Endothelial cell of umbilical vein (primary cell): ENCODE measurements around the gene UBE2M. TPM values are rescaled to one million over a fixed set of nuclear protein-coding genes. Genes with fewer than 3 reads are reported as not detected.

ENCODE experiments used
- BruUV-seq: library from RNA; stranded (reverse); fragments of 400-500 nt; replicated peaks from 2 replicates; lab custom pipeline; 2021; lab: Mats Ljungman, UMichigan
- CTCF ChIA-PET: fragments of 300-600, 350-600 bp; sonication (Branson Sonifier 250); formaldehyde crosslinking; loops from one replicate; lab custom pipeline; 2021; ENCODE audit warnings: antibody characterized with exemption, inconsistent platforms; lab: Charles Lee
- POLR2A ChIA-PET: fragments of 300-600, 350-600 bp; sonication (Branson Sonifier 250); formaldehyde crosslinking; loops from one replicate; lab custom pipeline; 2021; ENCODE audit warnings: antibody characterized with exemption, inconsistent platforms; lab: Charles Lee
- DNase-seq: peaks from one replicate; pipeline ENCODE4 v3.0.0-alpha.2; 2011; ENCODE audit warnings: low read depth, low spot score
- FAIRE-seq: peaks from 2 replicates; lab custom pipeline; 2011; peaks lifted over from hg19 to GRCh38; lab: Jason Lieb, UNC
- H2AFZ ChIP-seq: 2 replicates; pipeline ENCODE4 v1.6.0; 2012; ENCODE audit warnings: low read depth, low read length, control low read depth, inconsistent platforms
- H3K27ac ChIP-seq: 2 replicates; pipeline ENCODE4 v1.5.1; 2011; ENCODE audit warnings: low read depth, mild to moderate bottlenecking, control low read depth, low read length, moderate library complexity; ENCODE audit not compliant: insufficient read depth
- H3K27me3 ChIP-seq, 2 experiments: 2 replicates each; pipeline versions ENCODE4 v1.6.0 to v1.6.1; 2011; ENCODE audit warnings: low read length in 2 of 2, mixed read lengths in 1 of 2; ENCODE audit not compliant: control insufficient read depth in 2 of 2, insufficient read depth in 2 of 2
- H3K36me3 ChIP-seq, 2 experiments: 2 replicates in 1 of 2; 3 replicates in 1 of 2; pipeline ENCODE4 v1.5.1; 2011; ENCODE audit warnings: low read length in 2 of 2, mild to moderate bottlenecking in 1 of 2, moderate library complexity in 1 of 2; ENCODE audit not compliant: control insufficient read depth in 2 of 2, insufficient read depth in 2 of 2; ENCODE audit errors: extremely low read depth in 1 of 2
- H3K4me1 ChIP-seq: 3 replicates; pipeline ENCODE4 v1.5.1; 2011; ENCODE audit warnings: mild to moderate bottlenecking, low read length; ENCODE audit not compliant: control insufficient read depth, insufficient read depth; ENCODE audit errors: extremely low read depth
- H3K4me2 ChIP-seq: 2 replicates; pipeline ENCODE4 v1.6.1; 2011; ENCODE audit warnings: low read length, control low read depth, mixed read lengths; ENCODE audit not compliant: insufficient read depth
- H3K4me3 ChIP-seq, 3 experiments: fragments of 200-600 bp in 1 of 3; sonication (generic), shearing (Covaris generic) in 1 of 3; replicated peaks in 1 of 3; 2 replicates each; pipeline ENCODE4 v1.5.1; 2011 to 2016; ENCODE audit warnings: control low read depth in 3 of 3, low read length in 3 of 3, mild to moderate bottlenecking in 2 of 3, inconsistent platforms in 1 of 3, low read depth in 1 of 3, moderate library complexity in 1 of 3; ENCODE audit not compliant: insufficient read depth in 1 of 3
- H3K79me2 ChIP-seq: 2 replicates; pipeline ENCODE4 v1.6.0; 2012; ENCODE audit warnings: low read length, inconsistent platforms; ENCODE audit not compliant: control insufficient read depth, insufficient read depth
- H3K9ac ChIP-seq: replicated peaks from 2 replicates; pipeline ENCODE3; 2011; ENCODE audit warnings: low read length, control low read depth; ENCODE audit not compliant: insufficient read depth; ENCODE audit errors: extremely low read depth
- H3K9me1 ChIP-seq: replicated peaks from 3 replicates; pipeline ENCODE4 v1.6.0; 2011; ENCODE audit warnings: mild to moderate bottlenecking, low read length; ENCODE audit not compliant: control insufficient read depth, insufficient read depth; ENCODE audit errors: extremely low read depth
- H3K9me3 ChIP-seq: replicated peaks from 2 replicates; pipeline ENCODE4 v1.5.1; 2012; ENCODE audit warnings: low read length, inconsistent platforms; ENCODE audit not compliant: control insufficient read depth, insufficient read depth
- H4K20me1 ChIP-seq: replicated peaks from 2 replicates; pipeline ENCODE3; 2011; ENCODE audit warnings: mild to moderate bottlenecking, low read length; ENCODE audit not compliant: control insufficient read depth, insufficient read depth; ENCODE audit errors: extremely low read depth
- EZH2 ChIP-seq: IDR thresholded peaks from 2 replicates; pipeline ENCODE4 v1.6.1; 2012; ENCODE audit warnings: borderline replicate concordance, low read depth, mild to moderate bottlenecking, moderate library complexity, low read length, inconsistent platforms; ENCODE audit not compliant: severe bottlenecking
- FOS ChIP-seq: IDR thresholded peaks from 2 replicates; pipeline ENCODE4 v1.6.1; 2011; ENCODE audit warnings: mild to moderate bottlenecking, low read length, moderate library complexity, borderline replicate concordance; ENCODE audit not compliant: insufficient read depth
- GATA2 ChIP-seq: IDR thresholded peaks from 2 replicates; pipeline ENCODE4 v1.7.0; 2011; ENCODE audit warnings: low read depth, mild to moderate bottlenecking, moderate library complexity, mixed read lengths, low read length; ENCODE audit not compliant: insufficient read length, insufficient read depth
- JUN ChIP-seq: IDR thresholded peaks from 2 replicates; pipeline ENCODE4 v1.6.1; 2011; ENCODE audit warnings: borderline replicate concordance, low read depth; ENCODE audit not compliant: insufficient read length, insufficient read depth
- MYC ChIP-seq: IDR thresholded peaks from one replicate; pipeline ENCODE4 v1.6.1; 2011; ENCODE audit warnings: mild to moderate bottlenecking, low read depth, low read length
- POLR2A ChIP-seq: IDR thresholded peaks from 2 replicates; pipeline ENCODE4 v1.6.1; 2012; ENCODE audit warnings: low read depth, mild to moderate bottlenecking, control low read depth, low read length
- POLR2AphosphoS5 ChIP-seq: IDR thresholded peaks from 2 replicates; pipeline ENCODE4 v1.6.1; 2012; ENCODE audit warnings: low read depth, mild to moderate bottlenecking, control low read depth, low read length, moderate library complexity; ENCODE audit not compliant: insufficient read depth
- dilution Hi-C: fragments of 300-500 bp; cut with MboI; formaldehyde crosslinking; loops from one replicate; pipeline ENCODE4 v1.15.0; 2019; ENCODE audit warnings: low sequenced_read_pairs; ENCODE audit not compliant: extremely low pct_ligation_motif_present
- intact Hi-C: fragments of 100-400 bp; cut with micrococcal nuclease; formaldehyde crosslinking; loops from one replicate; pipeline ENCODE4 v1.10.0; 2022
- polyA plus RNA-seq, 4 experiments: library from polyadenylated mRNA; depleted of rRNA in 3 of 4; stranded (reverse) in 3 of 4; unstranded in 1 of 4; fragments of >200 nt; gene quantifications; 2 replicates each; pipeline versions ENCODE4 v1.2.1 to v1.2.3, GENCODE V29; 2011 to 2012; ENCODE audit warnings: missing spikeins in 1 of 4
- total RNA-seq: library from RNA; stranded (reverse); gene quantifications from 2 replicates; pipeline ENCODE4 v1.2.3, GENCODE V29; 2021
- TF ChIP-seq, protein P1 (sequence below), 2 donors: IDR thresholded peaks; 1 replicate in 1 of 2; 2 replicates in 1 of 2; pipeline ENCODE4 v1.5.1; 2011; ENCODE audit warnings: low read length in 2 of 2, mild to moderate bottlenecking in 2 of 2, moderate library complexity in 2 of 2, control low read depth in 1 of 2, inconsistent platforms in 1 of 2, low read depth in 1 of 2; ENCODE audit not compliant: insufficient read depth in 1 of 2; ENCODE audit errors: extremely low read depth in 1 of 2
- TF ChIP-seq, protein P2 (sequence below): IDR thresholded peaks from 2 replicates; pipeline ENCODE4 v1.6.1; 2011; ENCODE audit not compliant: insufficient read depth, insufficient read length

Gene UBE2M
- total and polyA plus RNA-seq, 2 donors (not counting 3 experiments of a cell fraction or from before 2014, with no cell fraction given), result 87.8 to 102 TPM

DNA sequence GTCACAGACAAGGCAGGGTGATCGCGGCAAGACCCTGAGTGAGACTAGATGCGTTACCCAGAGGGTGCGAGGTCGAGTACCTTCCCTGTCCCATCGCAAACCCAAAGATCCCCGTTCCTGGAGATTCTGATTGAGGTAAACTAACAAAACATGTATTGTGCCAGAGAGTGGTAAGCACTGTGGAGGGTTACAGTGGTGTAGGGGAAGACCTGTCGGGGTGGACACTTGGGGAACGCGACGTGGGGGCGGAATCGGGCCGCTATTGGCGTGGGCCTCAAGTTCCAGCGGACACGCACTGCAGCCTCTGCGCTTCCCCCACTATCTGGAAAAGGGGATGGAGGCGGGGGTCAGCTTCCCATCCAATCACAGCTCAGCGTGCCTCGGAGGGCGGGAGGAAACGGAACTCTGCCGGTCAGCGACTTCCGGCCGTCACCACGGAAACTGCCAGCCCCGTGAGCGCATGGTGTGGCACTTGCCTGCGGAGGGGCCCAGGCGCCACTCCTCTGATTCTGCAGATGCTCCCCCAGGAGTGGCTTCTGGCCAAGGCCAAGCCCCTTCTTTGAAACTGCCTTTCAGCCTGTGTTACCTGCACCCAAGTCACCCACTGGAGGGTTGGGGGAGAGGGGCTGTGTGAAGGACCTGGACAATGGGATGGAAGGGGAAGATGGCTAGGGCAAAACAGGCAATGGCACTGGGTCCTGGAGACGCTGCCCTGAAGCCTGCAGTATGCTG is 1.0 kb upstream of the UBE2M start:
- TF ChIP-seq GATA2, result no peak
- TF ChIP-seq, protein P1, sequence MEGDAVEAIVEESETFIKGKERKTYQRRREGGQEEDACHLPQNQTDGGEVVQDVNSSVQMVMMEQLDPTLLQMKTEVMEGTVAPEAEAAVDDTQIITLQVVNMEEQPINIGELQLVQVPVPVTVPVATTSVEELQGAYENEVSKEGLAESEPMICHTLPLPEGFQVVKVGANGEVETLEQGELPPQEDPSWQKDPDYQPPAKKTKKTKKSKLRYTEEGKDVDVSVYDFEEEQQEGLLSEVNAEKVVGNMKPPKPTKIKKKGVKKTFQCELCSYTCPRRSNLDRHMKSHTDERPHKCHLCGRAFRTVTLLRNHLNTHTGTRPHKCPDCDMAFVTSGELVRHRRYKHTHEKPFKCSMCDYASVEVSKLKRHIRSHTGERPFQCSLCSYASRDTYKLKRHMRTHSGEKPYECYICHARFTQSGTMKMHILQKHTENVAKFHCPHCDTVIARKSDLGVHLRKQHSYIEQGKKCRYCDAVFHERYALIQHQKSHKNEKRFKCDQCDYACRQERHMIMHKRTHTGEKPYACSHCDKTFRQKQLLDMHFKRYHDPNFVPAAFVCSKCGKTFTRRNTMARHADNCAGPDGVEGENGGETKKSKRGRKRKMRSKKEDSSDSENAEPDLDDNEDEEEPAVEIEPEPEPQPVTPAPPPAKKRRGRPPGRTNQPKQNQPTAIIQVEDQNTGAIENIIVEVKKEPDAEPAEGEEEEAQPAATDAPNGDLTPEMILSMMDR (IDR thresholded peaks at IDR 0.05; ENCODE audit: extremely low read depth in 1 of 2, insufficient read depth in 1 of 2, low read depth in 1 of 2, low read length in 2 of 2), result no peak
- TF ChIP-seq JUN, result no peak
- no peak for TF ChIP-seq EZH2
- TF ChIP-seq POLR2AphosphoS5, result peak; percentile 85
- peak; percentile 89 for TF ChIP-seq POLR2A
- TF ChIP-seq MYC, result no peak
- TF ChIP-seq FOS, result no peak
- TF ChIP-seq, protein P2, sequence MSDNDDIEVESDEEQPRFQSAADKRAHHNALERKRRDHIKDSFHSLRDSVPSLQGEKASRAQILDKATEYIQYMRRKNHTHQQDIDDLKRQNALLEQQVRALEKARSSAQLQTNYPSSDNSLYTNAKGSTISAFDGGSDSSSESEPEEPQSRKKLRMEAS, result peak; percentile 57
- intact Hi-C loops (loop anchor here (1.0 kb wide), 4 partner anchors 14 to 172 kb away; partner anchors contain the start of genes MZF1, RPS5, TRIM28 and ZBTB45), dilution Hi-C loops (no loop called here)
- ChIA-PET POLR2A (interaction anchor here (1.4 kb wide), 1 partner anchor 15 kb away, joined by 3 read pairs; no protein-coding TSS in a partner anchor), CTCF (interaction anchor here (0.6 to 1.0 kb wide), 4 partner anchors 21 to 45 kb away, joined by 3 to 9 read pairs (median 4); partner anchors contain the start of gene ZBTB45)
- Histone ChIP-seq H3K27ac (peak overlapping the region; percentile 83), H3K9ac (peak overlapping the region; percentile 93), H3K9me1 (no peaks in the 10 kb centered on the region), H4K20me1 (no peaks in the 10 kb centered on the region), H3K27me3 (peaks cover 11 to 22% of the 10 kb centered on the region in 2 experiments), H3K4me2 (peak overlapping the region; percentile 70), H2AFZ (peak overlapping the region; percentile 21), H3K4me3 (peak overlapping the region; percentile 20 to 63 (median 57)), H3K36me3 (peaks cover 5 to 10% of the 10 kb centered on the region in 2 experiments), H3K4me1 (peaks cover 40% of the 10 kb centered on the region), H3K79me2 (peaks cover 23% of the 10 kb centered on the region), H3K9me3 (no peaks in the 10 kb centered on the region)
- peak; percentile 85 for DNase-seq
- BruUV-seq, result TSS peak; percentile 48
- no peak for FAIRE-seq
